Hepatocyte (in vitro differentiated cells): ENCODE measurements around the gene ANO1.

ENCODE experiments used
- EZH2phosphoT487 ChIP-seq: fragments of 200-600 bp; sonication (generic); IDR thresholded peaks from one replicate; pipeline ENCODE4 v1.6.1; 2018; ENCODE audit warnings: antibody characterized with exemption, mild to moderate bottlenecking, low read depth, moderate library complexity; ENCODE audit not compliant: unreplicated experiment, severe bottlenecking
- TF ChIP-seq, protein P1 (sequence below): fragments of 200-600 bp; sonication (generic); IDR thresholded peaks from 2 replicates; pipeline ENCODE4 v1.5.1; 2016; ENCODE audit warnings: antibody characterized with exemption, mild to moderate bottlenecking; ENCODE audit not compliant: poor library complexity

DNA sequence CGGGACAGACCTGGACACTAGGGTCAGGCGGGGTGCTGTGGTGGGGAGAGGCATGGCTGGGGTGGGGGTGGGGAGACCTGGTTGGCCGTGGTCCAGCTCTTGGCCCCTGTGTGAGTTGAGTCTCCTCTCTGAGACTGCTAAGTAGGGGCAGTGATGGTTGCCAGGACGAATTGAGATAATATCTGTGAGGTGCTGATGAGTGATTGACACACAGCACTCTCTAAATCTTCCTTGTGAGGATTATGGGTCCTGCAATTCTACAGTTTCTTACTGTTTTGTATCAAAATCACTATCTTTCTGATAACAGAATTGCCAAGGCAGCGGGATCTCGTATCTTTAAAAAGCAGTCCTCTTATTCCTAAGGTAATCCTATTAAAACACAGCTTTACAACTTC, 128.9 kb downstream of the ANO1 start:
- no peak for TF ChIP-seq EZH2phosphoT487
- TF ChIP-seq, protein P1, sequence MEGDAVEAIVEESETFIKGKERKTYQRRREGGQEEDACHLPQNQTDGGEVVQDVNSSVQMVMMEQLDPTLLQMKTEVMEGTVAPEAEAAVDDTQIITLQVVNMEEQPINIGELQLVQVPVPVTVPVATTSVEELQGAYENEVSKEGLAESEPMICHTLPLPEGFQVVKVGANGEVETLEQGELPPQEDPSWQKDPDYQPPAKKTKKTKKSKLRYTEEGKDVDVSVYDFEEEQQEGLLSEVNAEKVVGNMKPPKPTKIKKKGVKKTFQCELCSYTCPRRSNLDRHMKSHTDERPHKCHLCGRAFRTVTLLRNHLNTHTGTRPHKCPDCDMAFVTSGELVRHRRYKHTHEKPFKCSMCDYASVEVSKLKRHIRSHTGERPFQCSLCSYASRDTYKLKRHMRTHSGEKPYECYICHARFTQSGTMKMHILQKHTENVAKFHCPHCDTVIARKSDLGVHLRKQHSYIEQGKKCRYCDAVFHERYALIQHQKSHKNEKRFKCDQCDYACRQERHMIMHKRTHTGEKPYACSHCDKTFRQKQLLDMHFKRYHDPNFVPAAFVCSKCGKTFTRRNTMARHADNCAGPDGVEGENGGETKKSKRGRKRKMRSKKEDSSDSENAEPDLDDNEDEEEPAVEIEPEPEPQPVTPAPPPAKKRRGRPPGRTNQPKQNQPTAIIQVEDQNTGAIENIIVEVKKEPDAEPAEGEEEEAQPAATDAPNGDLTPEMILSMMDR: no peak
